Neural progenitor cell (in vitro differentiated cells): Measurements from ENCODE around the gene GRAMD4. TPM values are rescaled to one million over a fixed set of nuclear protein-coding genes. Genes with fewer than 3 reads are reported as not detected.

Source experiments
- DNase-seq: peaks from one replicate; pipeline ENCODE4 v3.0.0-alpha.2; 2016; ENCODE audit warnings: low spot score
- H2AFZ ChIP-seq: fragments of 200-600 bp; sonication (generic); replicated peaks from 2 replicates; pipeline ENCODE4 v1.6.1; 2016; ENCODE audit warnings: antibody characterized with exemption
- H3F3A ChIP-seq: fragments of 200-600 bp; sonication (generic); 2 replicates; pipeline ENCODE4 v1.6.1; 2016; ENCODE audit warnings: antibody characterized with exemption, low read depth
- H3K27ac ChIP-seq: fragments of 200-600 bp; sonication (generic); 2 replicates; pipeline ENCODE4 v1.5.1; 2016; ENCODE audit warnings: mild to moderate bottlenecking
- H3K27me3 ChIP-seq: fragments of 200-600 bp; sonication (generic); 2 replicates; pipeline ENCODE4 v1.6.1; 2016; ENCODE audit warnings: mild to moderate bottlenecking, moderate library complexity
- H3K36me3 ChIP-seq: fragments of 200-600 bp; sonication (generic); 2 replicates; pipeline ENCODE4 v1.5.1; 2016
- H3K4me1 ChIP-seq: fragments of 200-600 bp; sonication (generic); 2 replicates; pipeline ENCODE4 v1.6.1; 2016; ENCODE audit warnings: mixed run types
- H3K4me2 ChIP-seq: fragments of 200-600 bp; sonication (generic); 2 replicates; pipeline ENCODE4 v1.6.1; 2016
- H3K4me3 ChIP-seq: fragments of 200-600 bp; sonication (generic); 2 replicates; pipeline ENCODE4 v1.5.1; 2016
- H3K79me2 ChIP-seq: fragments of 200-600 bp; sonication (generic); 2 replicates; pipeline ENCODE4 v1.6.1; 2016; ENCODE audit warnings: low read depth
- H3K9ac ChIP-seq: fragments of 200-600 bp; sonication (generic); 2 replicates; pipeline ENCODE4 v1.6.1; 2016
- H3K9me3 ChIP-seq: fragments of 200-600 bp; sonication (generic); 2 replicates; pipeline ENCODE4 v1.5.1; 2016; ENCODE audit warnings: low read depth
- H4K20me1 ChIP-seq: fragments of 200-600 bp; sonication (generic); 2 replicates; pipeline ENCODE4 v1.6.1; 2016; ENCODE audit warnings: low read depth
- H3K27ac Mint-ChIP-seq: 3 replicates; pipeline ENCODE4 v1.8.0; 2021; ENCODE audit warnings: mixed read lengths
- H3K27me3 Mint-ChIP-seq: 2 replicates; pipeline ENCODE4 v1.8.0; 2022; ENCODE audit warnings: low read depth, mild to moderate bottlenecking, inconsistent platforms, moderate library complexity, mixed read lengths; ENCODE audit not compliant: insufficient read depth
- H3K36me3 Mint-ChIP-seq: 3 replicates; pipeline ENCODE4 v1.8.0; 2021; ENCODE audit warnings: mixed read lengths
- H3K4me1 Mint-ChIP-seq: 3 replicates; pipeline ENCODE4 v1.8.0; 2021; ENCODE audit warnings: mixed read lengths
- H3K4me3 Mint-ChIP-seq: 3 replicates; pipeline ENCODE4 v1.8.0; 2021; ENCODE audit warnings: mild to moderate bottlenecking, moderate library complexity, mixed read lengths
- H3K9me3 Mint-ChIP-seq: 3 replicates; pipeline ENCODE4 v1.8.0; 2020; ENCODE audit warnings: mixed read lengths
- CTCF ChIP-seq: fragments of 200-600 bp; sonication (generic); IDR thresholded peaks from 2 replicates; pipeline ENCODE4 v1.5.1; 2017; ENCODE audit warnings: antibody characterized with exemption, mild to moderate bottlenecking
- EZH2 ChIP-seq: fragments of 200-600 bp; sonication (generic); IDR thresholded peaks from 2 replicates; pipeline ENCODE4 v1.6.1; 2017; ENCODE audit warnings: antibody characterized with exemption, mild to moderate bottlenecking, moderate library complexity
- EZH2phosphoT487 ChIP-seq: fragments of 200-600 bp; sonication (generic); IDR thresholded peaks from 2 replicates; pipeline ENCODE4 v1.6.1; 2017; ENCODE audit warnings: antibody characterized with exemption
- total RNA-seq: library from RNA; depleted of rRNA; stranded (reverse); fragments of >200 nt; gene quantifications from 2 replicates; pipeline ENCODE4 v1.2.3, GENCODE V29; 2015; ENCODE audit warnings: low replicate concordance

The GRAMD4 gene
- total RNA-seq, 1 donor from 2014 or later: 32.2 TPM

GRCh38 chr22:46614025-46614931, 5.9 kb upstream of the GRAMD4 start:
- H3K4me1 Mint-ChIP-seq: peaks cover 38% of the 10 kb centered on the region
- no peaks in the 10 kb centered on the region for H3K36me3 Mint-ChIP-seq
- H3K36me3 ChIP-seq: no peaks in the 10 kb centered on the region
- no peaks in the 10 kb centered on the region for H3K27me3 ChIP-seq
- H3K27me3 Mint-ChIP-seq: peaks cover 2% of the 10 kb centered on the region
- no peaks in the 10 kb centered on the region for H3K9me3 ChIP-seq
- H4K20me1 ChIP-seq: peaks cover 10% of the 10 kb centered on the region
- H3F3A ChIP-seq: peaks cover 5% of the 10 kb centered on the region
- peaks cover 13% of the 10 kb centered on the region for H3K4me1 ChIP-seq
- TF ChIP-seq EZH2phosphoT487: no peak
- TF ChIP-seq CTCF: no peak
- TF ChIP-seq EZH2: no peak
- H3K9ac ChIP-seq: no peak overlapping the region
- H3K27ac ChIP-seq: no peak overlapping the region
- no peak overlapping the region for H3K4me2 ChIP-seq
- H3K79me2 ChIP-seq: peaks cover 15% of the 10 kb centered on the region
- peaks cover 3% of the 10 kb centered on the region for H3K9me3 Mint-ChIP-seq
- no peak overlapping the region for H2AFZ ChIP-seq
- no peak overlapping the region for H3K4me3 Mint-ChIP-seq
- peak overlapping the region; percentile 57 for H3K27ac Mint-ChIP-seq
- no peak overlapping the region for H3K4me3 ChIP-seq
- no peak for DNase-seq

GRCh38 chr22:46617207-46617985, 2.8 kb upstream of the GRAMD4 start:
- no peak for DNase-seq

More at GRCh38 chr22:46617207-46617985, 2.8 kb upstream of the GRAMD4 start:
- Histone ChIP-seq H3K36me3 (no peaks in the 10 kb centered on the region), H3K9me3 (no peaks in the 10 kb centered on the region), H3K79me2 (no peaks in the 10 kb centered on the region), H3K9ac (no peak overlapping the region), H3K4me3 (no peak overlapping the region), H2AFZ (no peak overlapping the region), H4K20me1 (peaks cover 17% of the 10 kb centered on the region), H3K27me3 (no peaks in the 10 kb centered on the region), H3F3A (no peaks in the 10 kb centered on the region), H3K4me2 (no peak overlapping the region), H3K27ac (no peak overlapping the region), H3K4me1 (peaks cover 16% of the 10 kb centered on the region)
- H3K4me3 Mint-ChIP-seq: no peak overlapping the region
- peaks cover 2% of the 10 kb centered on the region for H3K36me3 Mint-ChIP-seq
- H3K9me3 Mint-ChIP-seq: peaks cover 3% of the 10 kb centered on the region
- TF ChIP-seq EZH2 (no peak), CTCF (no peak), EZH2phosphoT487 (no peak)
- H3K27me3 Mint-ChIP-seq: peaks cover 2% of the 10 kb centered on the region
- H3K27ac Mint-ChIP-seq: no peak overlapping the region
- peaks cover 40% of the 10 kb centered on the region for H3K4me1 Mint-ChIP-seq
